Ovary (tissue), 3 donors: ENCODE measurements around the gene TFF3.

Experiments used
- CTCF ChIP-seq, 3 donors: fragments of 450-650 bp in 2 of 3; fragments of 200-600 bp in 1 of 3; IDR thresholded peaks; one replicate each; pipeline versions ENCODE4 v1.5.1 to v1.8.0; 2016 to 2022; ENCODE audit warnings: antibody characterized with exemption in 3 of 3, mild to moderate bottlenecking in 1 of 3
- EP300 ChIP-seq: sonication (generic); formaldehyde crosslinking; IDR thresholded peaks from one replicate; pipeline ENCODE4 v1.6.1; 2017; ENCODE audit warnings: antibody characterized with exemption
- POLR2A ChIP-seq: fragments of 450-650 bp; IDR thresholded peaks from one replicate; pipeline ENCODE4 v1.6.1; 2017; ENCODE audit warnings: antibody characterized with exemption, mild to moderate bottlenecking, moderate library complexity
- donor health status: DM: no; HTN: no; CAD: no.

GRCh38 chr21:42352441-42353095 lies 37.4 kb upstream of the TFF3 start:
- TF ChIP-seq CTCF (IDR thresholded peaks at IDR 0.05): no peak
- TF ChIP-seq EP300: no peak
- TF ChIP-seq POLR2A: no peak
